Measurements from ENCODE around the gene BCKDHB. TPM values are rescaled to one million over a fixed set of nuclear protein-coding genes. Genes with fewer than 3 reads are reported as not detected.

BCKDHB gene
- polyA plus RNA-seq, 1 donor (not counting 4 experiments of a cell fraction or from before 2014, with no cell fraction given) = 20.9 TPM

- H3K9me3 ChIP-seq (ENCODE audit: control insufficient read depth, low read depth, low read length) = no peaks in the 10 kb centered on the region
- no peak overlapping the region for H3K4me3 ChIP-seq (ENCODE audit: control insufficient read depth in 2 of 3, extremely low read depth in 1 of 3, insufficient read depth in 2 of 3, low read depth in 1 of 3, low read length in 3 of 3)
- H2AFZ ChIP-seq (ENCODE audit: control insufficient read depth, low read length) = no peak overlapping the region
- no peak for TF ChIP-seq CTCF (optimal IDR thresholded peaks at IDR 0.05 in 1 of 3, IDR thresholded peaks at IDR 0.05 in 1 of 3, conservative IDR thresholded peaks at IDR 0.05 in 1 of 3; ENCODE audit: extremely low read depth in 1 of 3, insufficient read depth in 2 of 3, low read length in 3 of 3)
- H3K4me2 ChIP-seq (ENCODE audit: control insufficient read depth, extremely low read depth, insufficient read depth, low read depth, low read length) = no peak overlapping the region
- H3K27me3 ChIP-seq (ENCODE audit: control insufficient read depth, extremely low read depth, insufficient read depth, low read length) = no peaks in the 10 kb centered on the region
- no peak for FAIRE-seq
- no peaks in the 10 kb centered on the region for H3K79me2 ChIP-seq (ENCODE audit: control insufficient read depth, insufficient read depth, low read length)
- H4K20me1 ChIP-seq (ENCODE audit: control insufficient read depth, extremely low read depth, insufficient read depth, low read length) = no peaks in the 10 kb centered on the region
- no peak for DNase-seq (ENCODE audit: low read depth, low spot score)
- no peaks in the 10 kb centered on the region for H3K36me3 ChIP-seq (ENCODE audit: control insufficient read depth in 2 of 2, extremely low read depth in 1 of 2, insufficient read depth in 2 of 2, low read length in 2 of 2)
- no peak overlapping the region for H3K9ac ChIP-seq (ENCODE audit: control insufficient read depth, extremely low read depth, insufficient read depth, low read length)
- no peaks in the 10 kb centered on the region for H3K9me1 ChIP-seq (ENCODE audit: control insufficient read depth, extremely low read depth, insufficient read depth, low read length)
- no peaks in the 10 kb centered on the region for H3K4me1 ChIP-seq (ENCODE audit: control insufficient read depth, extremely low read depth, insufficient read depth, low read length)
- dilution Hi-C loops (cut with MboI; ENCODE audit: extremely low pct_ligation_motif_present, low sequenced_read_pairs) = no loop called here
- H3K27ac ChIP-seq (ENCODE audit: control insufficient read depth, insufficient read depth, low read length) = no peak overlapping the region
These were observed 150.2 kb downstream of the BCKDHB start for GRCh38 chr6:80256691-80257090.

GRCh38 chr6:80259118-80259517, 152.6 kb downstream of the BCKDHB start:
- H2AFZ ChIP-seq (ENCODE audit: control insufficient read depth, low read length) = no peak overlapping the region
- no peaks in the 10 kb centered on the region for H4K20me1 ChIP-seq (ENCODE audit: control insufficient read depth, extremely low read depth, insufficient read depth, low read length)
- no peak for FAIRE-seq
- H3K27ac ChIP-seq (ENCODE audit: control insufficient read depth, insufficient read depth, low read length) = no peak overlapping the region
- no peak overlapping the region for H3K4me2 ChIP-seq (ENCODE audit: control insufficient read depth, extremely low read depth, insufficient read depth, low read depth, low read length)
- dilution Hi-C loops (cut with MboI; ENCODE audit: extremely low pct_ligation_motif_present, low sequenced_read_pairs) = no loop called here
- H3K79me2 ChIP-seq (ENCODE audit: control insufficient read depth, insufficient read depth, low read length) = no peaks in the 10 kb centered on the region
- H3K9me1 ChIP-seq (ENCODE audit: control insufficient read depth, extremely low read depth, insufficient read depth, low read length) = no peaks in the 10 kb centered on the region
- no peaks in the 10 kb centered on the region for H3K36me3 ChIP-seq (ENCODE audit: control insufficient read depth in 2 of 2, extremely low read depth in 1 of 2, insufficient read depth in 2 of 2, low read length in 2 of 2)
- no peaks in the 10 kb centered on the region for H3K27me3 ChIP-seq (ENCODE audit: control insufficient read depth, extremely low read depth, insufficient read depth, low read length)
- no peaks in the 10 kb centered on the region for H3K4me1 ChIP-seq (ENCODE audit: control insufficient read depth, extremely low read depth, insufficient read depth, low read length)
- H3K9me3 ChIP-seq (ENCODE audit: control insufficient read depth, low read depth, low read length) = no peaks in the 10 kb centered on the region
- TF ChIP-seq EZH2 (IDR thresholded peaks at IDR 0.05; ENCODE audit: low read length) (no peak), CTCF (optimal IDR thresholded peaks at IDR 0.05 in 1 of 3, IDR thresholded peaks at IDR 0.05 in 1 of 3, conservative IDR thresholded peaks at IDR 0.05 in 1 of 3; ENCODE audit: extremely low read depth in 1 of 3, insufficient read depth in 2 of 3, low read length in 3 of 3) (no peak)
- no peak for DNase-seq (ENCODE audit: low read depth, low spot score)
- no peak overlapping the region for H3K9ac ChIP-seq (ENCODE audit: control insufficient read depth, extremely low read depth, insufficient read depth, low read length)
- no peak overlapping the region for H3K4me3 ChIP-seq (ENCODE audit: control insufficient read depth in 2 of 3, extremely low read depth in 1 of 3, insufficient read depth in 2 of 3, low read depth in 1 of 3, low read length in 3 of 3)
